Measurements from ENCODE around the gene SLC16A9.

DNA sequence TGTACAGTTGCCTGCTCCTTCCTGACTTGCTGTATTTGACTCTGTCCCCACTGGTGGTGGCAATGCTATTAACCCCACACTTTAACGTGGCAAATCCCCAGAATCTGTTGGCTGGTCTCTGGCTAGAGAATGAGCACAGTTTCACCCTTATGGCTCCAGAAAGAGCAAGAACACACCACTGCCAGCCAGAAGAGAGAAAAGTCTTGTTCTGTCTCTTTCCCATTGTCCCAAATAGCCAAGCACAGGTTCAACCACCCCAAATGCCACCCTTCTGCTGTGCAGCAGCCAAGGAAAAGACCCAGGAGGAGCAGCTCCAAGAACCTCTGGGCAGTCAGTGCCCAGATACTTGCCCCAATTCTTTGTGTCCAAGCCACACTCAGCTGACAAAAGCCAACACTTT is 11.3 kb downstream of the SLC16A9 start:
- no peak for TF ChIP-seq CTCF (IDR thresholded peaks at IDR 0.05; ENCODE audit: insufficient read depth, low read length, poor library complexity, severe bottlenecking)
- TF ChIP-seq EZH2phosphoT487 (conservative IDR thresholded peaks at IDR 0.05; ENCODE audit: low read length): no peak

Data from SU-DHL-6 (cell line).